H1 (cell line): ENCODE data around the gene KCND3. TPM values are rescaled to one million over a fixed set of nuclear protein-coding genes. Genes with fewer than 3 reads are reported as not detected.

Experiments used
- CTCF ChIA-PET: fragments of 300-600 bp; sonication (Branson Sonifier 250); formaldehyde crosslinking; loops from one replicate; lab custom pipeline; 2021; ENCODE audit not compliant: partially characterized antibody; lab: Charles Lee
- POLR2A ChIA-PET: fragments of 300-600 bp; sonication (Branson Sonifier 250); formaldehyde crosslinking; loops from one replicate; lab custom pipeline; 2021; ENCODE audit warnings: inconsistent platforms; ENCODE audit not compliant: partially characterized antibody; lab: Charles Lee
- DNase-seq, 2 experiments: peaks; one replicate each; pipeline versions ENCODE4 v3.0.0 to v3.0.0-alpha.2; 2010 to 2022; ENCODE audit warnings: low spot score in 2 of 2, low read depth in 1 of 2, mixed read lengths in 1 of 2
- FAIRE-seq: peaks from 2 replicates; lab custom pipeline; 2011; peaks lifted over from hg19 to GRCh38; lab: Jason Lieb, UNC
- H2AFZ ChIP-seq: 2 replicates; pipeline ENCODE4 v1.8.1; 2012; ENCODE audit warnings: low read length, inconsistent platforms
- H2AK5ac ChIP-seq: 2 replicates; pipeline ENCODE4 v1.6.1; 2013; ENCODE audit warnings: low read depth, low read length
- H2BK120ac ChIP-seq: replicated peaks from 2 replicates; pipeline ENCODE3; 2013; ENCODE audit warnings: low read depth, low read length, inconsistent platforms
- H2BK12ac ChIP-seq: 2 replicates; pipeline ENCODE4 v1.6.1; 2013; ENCODE audit warnings: low read depth, low read length
- H2BK15ac ChIP-seq: 2 replicates; pipeline ENCODE4 v1.6.1; 2013; ENCODE audit warnings: low read length
- H2BK20ac ChIP-seq: 2 replicates; pipeline ENCODE4 v1.6.1; 2013; ENCODE audit warnings: low read length
- H2BK5ac ChIP-seq: 2 replicates; pipeline ENCODE4 v1.6.1; 2013; ENCODE audit warnings: low read depth, low read length
- H3K14ac ChIP-seq: 2 replicates; pipeline ENCODE4 v1.6.1; 2013; ENCODE audit warnings: inconsistent platforms; ENCODE audit not compliant: insufficient read length
- H3K18ac ChIP-seq: 2 replicates; pipeline ENCODE4 v1.6.1; 2013; ENCODE audit warnings: low read length; ENCODE audit errors: extremely low read depth
- H3K23ac ChIP-seq: 2 replicates; pipeline ENCODE4 v1.6.1; 2013; ENCODE audit warnings: inconsistent platforms; ENCODE audit not compliant: insufficient read length
- H3K23me2 ChIP-seq: 2 replicates; pipeline ENCODE4 v1.6.1; 2013; ENCODE audit warnings: low read depth, low read length
- H3K27ac ChIP-seq: 2 replicates; pipeline ENCODE4 v1.6.1; 2011; ENCODE audit warnings: low read depth, low read length, inconsistent platforms
- H3K27me3 ChIP-seq, 4 experiments: replicated peaks in 1 of 4; 1 replicate in 1 of 4; 2 replicates in 3 of 4; pipeline versions ENCODE4 v1.6.1 to v1.8.1; 2011 to 2013; ENCODE audit warnings: low read length in 3 of 4, mild to moderate bottlenecking in 3 of 4, inconsistent platforms in 2 of 4, mixed read lengths in 2 of 4, moderate library complexity in 1 of 4; ENCODE audit not compliant: control insufficient read depth in 3 of 4, insufficient read depth in 3 of 4; ENCODE audit errors: extremely low read depth in 1 of 4
- H3K36me3 ChIP-seq, 4 experiments: 2 replicates each; pipeline versions ENCODE4 v1.6.1 to v1.8.1; 2011 to 2013; ENCODE audit warnings: mild to moderate bottlenecking in 4 of 4, low read length in 3 of 4, moderate library complexity in 2 of 4, control low read depth in 1 of 4, inconsistent platforms in 1 of 4; ENCODE audit not compliant: insufficient read depth in 4 of 4, control insufficient read depth in 2 of 4
- H3K4ac ChIP-seq: replicated peaks from 2 replicates; pipeline ENCODE3; 2013; ENCODE audit warnings: low read length, low read depth, mixed read lengths, inconsistent platforms; ENCODE audit not compliant: insufficient read length
- H3K4me1 ChIP-seq, 4 experiments: replicated peaks in 1 of 4; 1 replicate in 1 of 4; 2 replicates in 3 of 4; pipeline versions ENCODE4 v1.6.1 to v1.8.1; 2011 to 2013; ENCODE audit warnings: low read length in 3 of 4, inconsistent platforms in 2 of 4, mixed read lengths in 1 of 4; ENCODE audit not compliant: insufficient read depth in 4 of 4, control insufficient read depth in 3 of 4
- H3K4me2 ChIP-seq, 2 experiments: 2 replicates each; pipeline versions ENCODE4 v1.6.1 to v1.8.1; 2011 to 2013; ENCODE audit warnings: low read depth in 2 of 2, low read length in 2 of 2, control low read depth in 1 of 2, inconsistent platforms in 1 of 2, mild to moderate bottlenecking in 1 of 2; ENCODE audit not compliant: insufficient read depth in 1 of 2
- H3K4me3 ChIP-seq, 4 experiments: fragments of 200-600, 300-600 bp in 1 of 4; sonication (generic), shearing (Covaris generic), sonication (Bioruptor Twin) in 1 of 4; 2 replicates each; pipeline versions ENCODE4 v1.5.1 to v1.8.1; 2011 to 2016; ENCODE audit warnings: low read length in 4 of 4, low read depth in 3 of 4, control low read depth in 2 of 4, inconsistent platforms in 2 of 4, mild to moderate bottlenecking in 2 of 4, mixed read lengths in 1 of 4, moderate library complexity in 1 of 4; ENCODE audit not compliant: insufficient read depth in 2 of 4; ENCODE audit errors: extremely low read depth in 1 of 4
- H3K56ac ChIP-seq: replicated peaks from 2 replicates; pipeline ENCODE3; 2013; ENCODE audit warnings: low read depth, mild to moderate bottlenecking, mixed read lengths, low read length, inconsistent platforms; ENCODE audit not compliant: insufficient read length
- H3K79me1 ChIP-seq: 2 replicates; pipeline ENCODE4 v1.6.1; 2013; ENCODE audit warnings: low read depth, low read length, control low read depth
- H3K79me2 ChIP-seq, 2 experiments: 2 replicates each; pipeline versions ENCODE4 v1.6.1 to v1.8.1; 2012 to 2013; ENCODE audit warnings: low read length in 2 of 2, mild to moderate bottlenecking in 2 of 2, inconsistent platforms in 1 of 2; ENCODE audit not compliant: insufficient read depth in 2 of 2, control insufficient read depth in 1 of 2
- H3K9ac ChIP-seq, 4 experiments: replicated peaks in 1 of 4; 1 replicate in 1 of 4; 2 replicates in 3 of 4; pipeline versions ENCODE4 v1.6.1 to v1.8.1; 2011 to 2013; ENCODE audit warnings: low read depth in 3 of 4, low read length in 3 of 4, control low read depth in 2 of 4, mild to moderate bottlenecking in 2 of 4, moderate library complexity in 2 of 4, inconsistent platforms in 1 of 4; ENCODE audit errors: extremely low read depth in 1 of 4
- H3K9me3 ChIP-seq, 2 experiments: 2 replicates each; pipeline versions ENCODE4 v1.6.1 to v1.8.1; 2012 to 2013; ENCODE audit warnings: mild to moderate bottlenecking in 2 of 2, moderate library complexity in 2 of 2, control low read depth in 1 of 2, inconsistent platforms in 1 of 2, low read depth in 1 of 2, low read length in 1 of 2, mixed read lengths in 1 of 2; ENCODE audit not compliant: insufficient read depth in 2 of 2
- H4K20me1 ChIP-seq, 2 experiments: replicated peaks in 1 of 2; 2 replicates each; pipeline versions ENCODE3 to v1.8.1; 2011 to 2013; ENCODE audit warnings: inconsistent platforms in 2 of 2, low read length in 2 of 2, mild to moderate bottlenecking in 1 of 2; ENCODE audit not compliant: insufficient read depth in 2 of 2, control insufficient read depth in 1 of 2
- H4K5ac ChIP-seq: 2 replicates; pipeline ENCODE4 v1.6.1; 2013; ENCODE audit warnings: low read length, low read depth, mixed read lengths, inconsistent platforms; ENCODE audit not compliant: insufficient read length
- H4K8ac ChIP-seq: 2 replicates; pipeline ENCODE4 v1.8.0; 2013; ENCODE audit warnings: mild to moderate bottlenecking, moderate library complexity, low read length, inconsistent platforms; ENCODE audit not compliant: insufficient read depth; ENCODE audit errors: extremely low read depth
- H4K91ac ChIP-seq: replicated peaks from 2 replicates; pipeline ENCODE3; 2013; ENCODE audit warnings: low read length, mixed read lengths, inconsistent platforms; ENCODE audit not compliant: insufficient read length
- BRCA1 ChIP-seq: IDR thresholded peaks from 2 replicates; pipeline ENCODE4 v1.6.1; 2012; ENCODE audit warnings: low read depth, low read length, improper control_type of control experiment
- CBX5 ChIP-seq: fragments of 300-800, 300-1000 bp; sonication (generic); IDR thresholded peaks from 2 replicates; pipeline ENCODE4 v1.7.1; 2016; ENCODE audit warnings: antibody characterized with exemption, low read length, low read depth
- CREB1 ChIP-seq: IDR thresholded peaks from 2 replicates; pipeline ENCODE4 v1.6.1; 2012; ENCODE audit warnings: inconsistent platforms
- EP300 ChIP-seq, 2 experiments: IDR thresholded peaks; 1 replicate in 1 of 2; 2 replicates in 1 of 2; pipeline ENCODE4 v1.6.1; 2011 to 2012; ENCODE audit warnings: low read depth in 2 of 2, low read length in 2 of 2, mild to moderate bottlenecking in 2 of 2, borderline replicate concordance in 1 of 2, inconsistent platforms in 1 of 2, moderate library complexity in 1 of 2
- HDAC6 ChIP-seq: IDR thresholded peaks from one replicate; pipeline ENCODE4 v1.7.1; 2012; ENCODE audit warnings: low read depth, mild to moderate bottlenecking, inconsistent platforms, low read length, moderate library complexity
- NANOG ChIP-seq: IDR thresholded peaks from 2 replicates; pipeline ENCODE4 v1.6.1; 2011; ENCODE audit warnings: low read length, low read depth, mild to moderate bottlenecking, inconsistent platforms; ENCODE audit not compliant: insufficient read depth, poor library complexity, severe bottlenecking
- POLR2A ChIP-seq, 2 experiments: IDR thresholded peaks; 1 replicate in 1 of 2; 2 replicates in 1 of 2; pipeline ENCODE4 v1.6.1; 2011; ENCODE audit warnings: low read depth in 2 of 2, low read length in 2 of 2, mild to moderate bottlenecking in 2 of 2; ENCODE audit errors: control extremely low read depth in 1 of 2
- SIRT6 ChIP-seq: IDR thresholded peaks from one replicate; pipeline ENCODE4 v1.7.1; 2012; ENCODE audit warnings: low read length, inconsistent platforms
- TCF12 ChIP-seq: IDR thresholded peaks from 2 replicates; pipeline ENCODE4 v1.6.1; 2011; ENCODE audit warnings: low read depth, mild to moderate bottlenecking, low read length
- WGBS, 2 experiments: shearing (Covaris generic) in 1 of 2; methylation state at CpG; one replicate each; pipeline versions ENCODE4 v1.1.6 to v1.1.7; 2013 to 2015; ENCODE audit warnings: low lambda C conversion rate in 2 of 2, mixed read lengths in 2 of 2, inconsistent platforms in 1 of 2, low coverage in 1 of 2, missing lambda C conversion rate in 1 of 2; ENCODE audit not compliant: insufficient replicate concordance in 2 of 2, insufficient coverage in 1 of 2, insufficient read length in 1 of 2; ENCODE audit errors: extremely low coverage in 1 of 2, missing lambda C conversion rate in 1 of 2; 5-methylcytosine and 5-hydroxymethylcytosine counted together
- polyA plus RNA-seq, 7 experiments: library from polyadenylated mRNA; depleted of rRNA in 3 of 7; stranded (reverse) in 5 of 7; unstranded in 2 of 7; fragments of >200 nt in 5 of 7; fragments of 200-250 nt in 2 of 7; gene quantifications; 1 replicate in 5 of 7; 2 replicates in 1 of 7; 4 replicates in 1 of 7; pipeline versions ENCODE4 v1.2.1 to v1.2.3, GENCODE V29; 2011 to 2013; ENCODE audit warnings: missing spikeins in 2 of 7, mixed read lengths in 2 of 7
- total RNA-seq: library from RNA; stranded (reverse); fragmentation: NEBNext Ultra II Directional; extraction: Animal tissue kit (Norgen Biotek cat#: 25700); gene quantifications from 2 replicates; pipeline ENCODE4 v1.2.1, GENCODE V29; 2021

KCND3 gene
- total and polyA plus RNA-seq, 2 of the 8 experiments (the other 6 are each of a cell fraction or from before 2014, with no cell fraction given) = 0.14 to 0.48 TPM

- DNase-seq = no peak
- Histone ChIP-seq H2BK15ac (no peak overlapping the region), H3K14ac (no peak overlapping the region), H3K23me2 (no peaks in the 10 kb centered on the region; the same call in none of the 2 replicates), H4K5ac (no peak overlapping the region), H3K4me3 (no peak overlapping the region), H3K79me2 (no peaks in the 10 kb centered on the region), H3K9ac (no peak overlapping the region), H3K18ac (no peak overlapping the region), H3K23ac (no peak overlapping the region), H4K20me1 (no peaks in the 10 kb centered on the region), H3K36me3 (no peaks in the 10 kb centered on the region), H3K79me1 (no peaks in the 10 kb centered on the region; the same call in 1 of the 2 replicates), H2BK12ac (no peak overlapping the region), H3K56ac (no peak overlapping the region), H4K91ac (no peak overlapping the region), H3K4me2 (no peak overlapping the region), H2AFZ (no peak overlapping the region), H3K4ac (no peak overlapping the region), H3K4me1 (peaks cover 2 to 11% (median 6%) of the 10 kb centered on the region in 4 experiments; a peak in 6 of 7 replicates), H2AK5ac (no peak overlapping the region), H4K8ac (no peak overlapping the region), H2BK120ac (no peak overlapping the region), H3K9me3 (no peaks in the 10 kb centered on the region), H2BK5ac (no peak overlapping the region), H3K27me3 (no peaks in the 10 kb centered on the region; a peak in 2 of 7 replicates), H2BK20ac (no peak overlapping the region), H3K27ac (no peak overlapping the region)
- WGBS, 2 experiments = 89% methylated on average over 5 of the region's 5 CpGs; no CpG with 5 or more reads in 1 of the 2 experiments
- ChIA-PET CTCF (interaction anchor here (0.6 to 1.6 kb wide), 4 partner anchors 12 to 177 kb away, joined by 3 to 5 read pairs (median 3); no protein-coding TSS in a partner anchor), POLR2A (interaction anchor here (1.1 kb wide), 1 partner anchor 25 kb away, joined by 3 read pairs; no protein-coding TSS in a partner anchor)
- FAIRE-seq = no peak
- no peak for TF ChIP-seq NANOG
- no peak for TF ChIP-seq SIRT6
- no peak for TF ChIP-seq POLR2A (IDR thresholded peaks at IDR 0.05; ENCODE audit: control extremely low read depth in 1 of 2, low read depth in 2 of 2, low read length in 2 of 2)
- no peak for TF ChIP-seq TCF12
- no peak for TF ChIP-seq HDAC6
- no peak for TF ChIP-seq BRCA1
- TF ChIP-seq CBX5 = no peak
- TF ChIP-seq EP300 (IDR thresholded peaks at IDR 0.05; ENCODE audit: borderline replicate concordance in 1 of 2, low read depth in 2 of 2, low read length in 2 of 2) = no peak
- no peak for TF ChIP-seq CREB1
Observed at GRCh38 chr1:111965781-111966443, 23.6 kb downstream of the KCND3 start.
